Measurements from ENCODE around the gene KAZN. TPM values are rescaled to one million over a fixed set of nuclear protein-coding genes. Genes with fewer than 3 reads are reported as not detected.

Gene KAZN
- total and polyA plus RNA-seq, 10 donors = 20.0 to 245 (median 144) TPM

GRCh38 chr1:14925336-14926136 lies 327.1 kb downstream of the KAZN start:
- Histone ChIP-seq H3K27me3 (replicated peaks in 1 of 7) (peaks cover 0 to 66% (median 13%) of the 10 kb centered on the region in 7 donors), H3K4me3 (peak overlapping the region; percentile 48 to 81 (median 65)), H3K9me3 (no peaks in the 10 kb centered on the region), H3K27ac (peak overlapping the region; percentile 63 to 93 (median 90)), H3K4me1 (peaks cover 5 to 74% (median 41%) of the 10 kb centered on the region in 6 donors), H3K36me3 (no peaks in the 10 kb centered on the region)
- WGBS, 5 donors = 28 to 45% (median 31%) methylated on average over 12 of the region's 12 CpGs
- intact Hi-C loops (cut with DNase I; ENCODE audit: low total_unique reads) = loop anchor here (10.0 kb wide), 1 partner anchor 99 kb away; no protein-coding TSS in a partner anchor
- TF ChIP-seq POLR2A (IDR thresholded peaks at IDR 0.05) (no peak), CTCF (IDR thresholded peaks at IDR 0.05 in 8 of 11, conservative IDR thresholded peaks at IDR 0.05 in 3 of 11) (no peak), POLR2AphosphoS5 (IDR thresholded peaks at IDR 0.05) (no peak)
- no peak for DNase-seq

- WGBS, 5 donors = 35 to 63% (median 53%) methylated on average over 3 of the region's 3 CpGs
Observed at GRCh38 chr1:14926229-14926628, 327.7 kb downstream of the KAZN start.

GRCh38 chr1:14926818-14927575 lies 328.5 kb downstream of the KAZN start:
- H3K4me1 ChIP-seq = peaks cover 5 to 81% (median 45%) of the 10 kb centered on the region in 6 donors
- intact Hi-C loops (cut with DNase I; ENCODE audit: low total_unique reads) = loop anchor here (10.0 kb wide), 1 partner anchor 98 kb away; no protein-coding TSS in a partner anchor
- DNase-seq = no peak
- H3K36me3 ChIP-seq = no peaks in the 10 kb centered on the region
- peak overlapping the region; percentile 35 to 93 (median 90) for H3K27ac ChIP-seq
- peak in 1 of 3 donors; percentile 49 for TF ChIP-seq POLR2AphosphoS5 (IDR thresholded peaks at IDR 0.05)
- no peak for TF ChIP-seq POLR2A (IDR thresholded peaks at IDR 0.05)
- TF ChIP-seq CTCF (IDR thresholded peaks at IDR 0.05 in 8 of 11, conservative IDR thresholded peaks at IDR 0.05 in 3 of 11) = no peak
- WGBS, 5 donors = 70 to 80% (median 74%) methylated on average over 12 of the region's 12 CpGs
- no peaks in the 10 kb centered on the region for H3K9me3 ChIP-seq
- peaks cover 0 to 64% (median 13%) of the 10 kb centered on the region in 7 donors for H3K27me3 ChIP-seq (replicated peaks in 1 of 7)
- peak overlapping the region; percentile 16 to 81 (median 64) for H3K4me3 ChIP-seq

More at GRCh38 chr1:14926229-14926628, 327.7 kb downstream of the KAZN start:
- Histone ChIP-seq H3K4me1 (peaks cover 5 to 79% (median 43%) of the 10 kb centered on the region in 6 donors), H3K27ac (peak overlapping the region; percentile 35 to 93 (median 90)), H3K4me3 (peak overlapping the region in 7 of 8 donors; percentile 48 to 81 (median 67)), H3K36me3 (no peaks in the 10 kb centered on the region), H3K9me3 (no peaks in the 10 kb centered on the region), H3K27me3 (replicated peaks in 1 of 7) (peaks cover 0 to 69% (median 13%) of the 10 kb centered on the region in 7 donors)
- intact Hi-C loops (cut with DNase I; ENCODE audit: low total_unique reads) = loop anchor here (10.0 kb wide), 1 partner anchor 99 kb away; no protein-coding TSS in a partner anchor
- DNase-seq = no peak
- TF ChIP-seq CTCF (IDR thresholded peaks at IDR 0.05 in 8 of 11, conservative IDR thresholded peaks at IDR 0.05 in 3 of 11) (no peak), POLR2AphosphoS5 (IDR thresholded peaks at IDR 0.05) (no peak), POLR2A (IDR thresholded peaks at IDR 0.05) (no peak)
